Mammary epithelial cell (primary cell): Measurements from ENCODE around the gene CHD1L.

ENCODE experiments used
- EZH2 ChIP-seq: IDR thresholded peaks from 2 replicates; pipeline ENCODE4 v1.6.1; 2012; ENCODE audit warnings: low read length, inconsistent platforms, borderline replicate concordance
- TF ChIP-seq, protein P1 (sequence below), 2 donors: IDR thresholded peaks in 1 of 2; conservative IDR thresholded peaks in 1 of 2; 2 replicates each; pipeline ENCODE4 v1.5.1; 2011 to 2012; ENCODE audit warnings: inconsistent platforms in 2 of 2, low read length in 2 of 2, mild to moderate bottlenecking in 2 of 2, control low read depth in 1 of 2, low read depth in 1 of 2; ENCODE audit not compliant: insufficient read depth in 1 of 2; ENCODE audit errors: extremely low read depth in 1 of 2

DNA sequence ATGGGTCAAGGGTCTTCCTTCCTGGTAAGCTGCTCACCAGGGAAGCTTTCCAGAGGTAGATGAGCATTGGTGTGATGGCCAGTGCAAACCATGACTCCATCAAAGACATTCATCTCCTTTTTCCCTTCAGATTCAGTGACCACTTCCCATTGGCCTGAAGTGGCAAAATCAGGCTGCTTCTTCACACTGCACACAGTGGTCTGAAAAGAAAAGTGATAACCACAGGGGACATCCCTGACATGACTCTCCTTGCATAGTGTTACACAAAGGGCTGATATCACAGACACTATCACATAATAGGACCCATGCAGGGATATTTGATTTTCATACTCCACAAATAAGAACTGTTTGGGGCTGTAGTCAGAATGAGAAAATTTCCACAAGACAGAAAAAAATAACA is 29.2 kb upstream of the CHD1L start:
- TF ChIP-seq, protein P1, sequence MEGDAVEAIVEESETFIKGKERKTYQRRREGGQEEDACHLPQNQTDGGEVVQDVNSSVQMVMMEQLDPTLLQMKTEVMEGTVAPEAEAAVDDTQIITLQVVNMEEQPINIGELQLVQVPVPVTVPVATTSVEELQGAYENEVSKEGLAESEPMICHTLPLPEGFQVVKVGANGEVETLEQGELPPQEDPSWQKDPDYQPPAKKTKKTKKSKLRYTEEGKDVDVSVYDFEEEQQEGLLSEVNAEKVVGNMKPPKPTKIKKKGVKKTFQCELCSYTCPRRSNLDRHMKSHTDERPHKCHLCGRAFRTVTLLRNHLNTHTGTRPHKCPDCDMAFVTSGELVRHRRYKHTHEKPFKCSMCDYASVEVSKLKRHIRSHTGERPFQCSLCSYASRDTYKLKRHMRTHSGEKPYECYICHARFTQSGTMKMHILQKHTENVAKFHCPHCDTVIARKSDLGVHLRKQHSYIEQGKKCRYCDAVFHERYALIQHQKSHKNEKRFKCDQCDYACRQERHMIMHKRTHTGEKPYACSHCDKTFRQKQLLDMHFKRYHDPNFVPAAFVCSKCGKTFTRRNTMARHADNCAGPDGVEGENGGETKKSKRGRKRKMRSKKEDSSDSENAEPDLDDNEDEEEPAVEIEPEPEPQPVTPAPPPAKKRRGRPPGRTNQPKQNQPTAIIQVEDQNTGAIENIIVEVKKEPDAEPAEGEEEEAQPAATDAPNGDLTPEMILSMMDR (conservative IDR thresholded peaks at IDR 0.05 in 1 of 2, IDR thresholded peaks at IDR 0.05 in 1 of 2; ENCODE audit: extremely low read depth in 1 of 2, insufficient read depth in 1 of 2, low read depth in 1 of 2, low read length in 2 of 2) = no peak
- no peak for TF ChIP-seq EZH2
